ENCODE results near the gene SLC1A7. TPM values are rescaled to one million over a fixed set of nuclear protein-coding genes. Genes with fewer than 3 reads are reported as not detected.
"Not testable (repeated sequence)": the region's sequence is repeated elsewhere in the genome, so short reads cannot be mapped to it uniquely, and the experiment has no call there.

SLC1A7 gene
- polyA plus RNA-seq (2013), result not detected

GRCh38 chr1:53142226-53142853 is at the start of gene SLC1A7:
Gene SLC1A7 (minus strand): TSS chr1:53142638. CDS start chr1:53142449, 189 bp downstream.
- H3K27me3 ChIP-seq (replicated peaks in 2 of 5; ENCODE audit: control insufficient read depth in 4 of 5, insufficient read depth in 5 of 5, low read length in 4 of 5), result no peaks in the 10 kb centered on the region
- 96% methylated on average over 16 of the region's 21 CpGs for WGBS (ENCODE audit: insufficient coverage)
- POLR2A ChIA-PET, result no interaction called here

GRCh38 chr1:53190210-53190611 is 47.8 kb upstream of the SLC1A7 start:
- Histone ChIP-seq H3K27ac (ENCODE audit: insufficient read depth in 1 of 2, low read depth in 1 of 2, low read length in 2 of 2, poor library complexity in 1 of 2, severe bottlenecking in 2 of 2) (no peak overlapping the region), H3K9me3 (ENCODE audit: control extremely low read depth in 1 of 5, control insufficient read depth in 4 of 5, insufficient read depth in 2 of 5, low read depth in 1 of 5, low read length in 4 of 5) (peaks cover 0 to 2% (median 0%) of the 10 kb centered on the region in 5 experiments), H3K36me3 (ENCODE audit: control insufficient read depth in 4 of 4, insufficient read depth in 4 of 4, low read length in 3 of 4) (no peaks in the 10 kb centered on the region), H3K4me1 (ENCODE audit: control extremely low read depth in 1 of 4, control insufficient read depth in 4 of 4, insufficient read depth in 4 of 4, low read length in 3 of 4) (no peaks in the 10 kb centered on the region), H3K27me3 (replicated peaks in 2 of 5; ENCODE audit: control insufficient read depth in 4 of 5, insufficient read depth in 5 of 5, low read length in 4 of 5) (no peaks in the 10 kb centered on the region), H3K4me3 (ENCODE audit: control insufficient read depth in 1 of 7, extremely low read depth in 1 of 7, insufficient read depth in 4 of 7, low read depth in 2 of 7, low read length in 6 of 7) (no peak overlapping the region)
- ChIA-PET CTCF (interaction anchor here (1.8 kb wide), 1 partner anchor 10 kb away, joined by 7 read pairs; no protein-coding TSS in a partner anchor), POLR2A (no interaction called here)
- 97% methylated on average over 6 of the region's 10 CpGs for WGBS (ENCODE audit: insufficient coverage)
- no peak for DNase-seq

More at GRCh38 chr1:53142226-53142853, at the start of gene SLC1A7:
- no peak for DNase-seq
- Histone ChIP-seq H3K9me3 (ENCODE audit: control extremely low read depth in 1 of 5, control insufficient read depth in 4 of 5, insufficient read depth in 2 of 5, low read depth in 1 of 5, low read length in 4 of 5) (peaks cover 0 to 7% (median 0%) of the 10 kb centered on the region in 5 experiments), H3K4me3 (ENCODE audit: control insufficient read depth in 1 of 7, extremely low read depth in 1 of 7, insufficient read depth in 4 of 7, low read depth in 2 of 7, low read length in 6 of 7) (no peak within 1 kb of the TSS), H3K27ac (ENCODE audit: insufficient read depth in 1 of 2, low read depth in 1 of 2, low read length in 2 of 2, poor library complexity in 1 of 2, severe bottlenecking in 2 of 2) (no peak within 1 kb of the TSS), H3K4me1 (ENCODE audit: control extremely low read depth in 1 of 4, control insufficient read depth in 4 of 4, insufficient read depth in 4 of 4, low read length in 3 of 4) (no peaks in the 10 kb centered on the region), H3K36me3 (ENCODE audit: control insufficient read depth in 4 of 4, insufficient read depth in 4 of 4, low read length in 3 of 4) (no peaks in the 10 kb centered on the region)
- CTCF ChIA-PET, result interaction anchor here (0.5 to 1.4 kb wide), 2 partner anchors 11 to 19 kb away, joined by 4 read pairs; no protein-coding TSS in a partner anchor

GRCh38 chr1:53189061-53189460 is 46.6 kb upstream of the SLC1A7 start:
- whole genome bisulfite sequencing (ENCODE audit: insufficient coverage), result 95% methylated on average over 4 of the region's 5 CpGs
- H3K9me3 ChIP-seq (ENCODE audit: control extremely low read depth in 1 of 5, control insufficient read depth in 4 of 5, insufficient read depth in 2 of 5, low read depth in 1 of 5, low read length in 4 of 5), result peaks cover 0 to 2% (median 0%) of the 10 kb centered on the region in 5 experiments
- ChIA-PET POLR2A (no interaction called here), CTCF (interaction anchor here (1.8 kb wide), 1 partner anchor 9 kb away, joined by 7 read pairs; no protein-coding TSS in a partner anchor)
- no peak overlapping the region for H3K4me3 ChIP-seq (ENCODE audit: control insufficient read depth in 1 of 7, extremely low read depth in 1 of 7, insufficient read depth in 4 of 7, low read depth in 2 of 7, low read length in 6 of 7)
- H3K36me3 ChIP-seq (ENCODE audit: control insufficient read depth in 4 of 4, insufficient read depth in 4 of 4, low read length in 3 of 4), result no peaks in the 10 kb centered on the region
- no peak for DNase-seq
- H3K27ac ChIP-seq (ENCODE audit: insufficient read depth in 1 of 2, low read depth in 1 of 2, low read length in 2 of 2, poor library complexity in 1 of 2, severe bottlenecking in 2 of 2), result no peak overlapping the region
- no peaks in the 10 kb centered on the region for H3K4me1 ChIP-seq (ENCODE audit: control extremely low read depth in 1 of 4, control insufficient read depth in 4 of 4, insufficient read depth in 4 of 4, low read length in 3 of 4)
- H3K27me3 ChIP-seq (replicated peaks in 2 of 5; ENCODE audit: control insufficient read depth in 4 of 5, insufficient read depth in 5 of 5, low read length in 4 of 5), result no peaks in the 10 kb centered on the region

GRCh38 chr1:53188099-53188498 is 45.7 kb upstream of the SLC1A7 start:
- Histone ChIP-seq H3K27me3 (replicated peaks in 2 of 5; ENCODE audit: control insufficient read depth in 4 of 5, insufficient read depth in 5 of 5, low read length in 4 of 5) (no peaks in the 10 kb centered on the region), H3K36me3 (ENCODE audit: control insufficient read depth in 4 of 4, insufficient read depth in 4 of 4, low read length in 3 of 4) (no peaks in the 10 kb centered on the region), H3K9me3 (ENCODE audit: control extremely low read depth in 1 of 5, control insufficient read depth in 4 of 5, insufficient read depth in 2 of 5, low read depth in 1 of 5, low read length in 4 of 5) (peaks cover 0 to 2% (median 0%) of the 10 kb centered on the region in 5 experiments), H3K4me3 (ENCODE audit: control insufficient read depth in 1 of 7, extremely low read depth in 1 of 7, insufficient read depth in 4 of 7, low read depth in 2 of 7, low read length in 6 of 7) (no peak overlapping the region), H3K27ac (ENCODE audit: insufficient read depth in 1 of 2, low read depth in 1 of 2, low read length in 2 of 2, poor library complexity in 1 of 2, severe bottlenecking in 2 of 2) (no peak overlapping the region), H3K4me1 (ENCODE audit: control extremely low read depth in 1 of 4, control insufficient read depth in 4 of 4, insufficient read depth in 4 of 4, low read length in 3 of 4) (no peaks in the 10 kb centered on the region)
- ChIA-PET POLR2A (no interaction called here), CTCF (no interaction called here)
- WGBS (ENCODE audit: insufficient coverage), result 92% methylated on average over 2 of the region's 4 CpGs
- no peak for DNase-seq

GRCh38 chr1:53187401-53187800 is 45.0 kb upstream of the SLC1A7 start:
- Histone ChIP-seq H3K36me3 (ENCODE audit: control insufficient read depth in 4 of 4, insufficient read depth in 4 of 4, low read length in 3 of 4) (no peaks in the 10 kb centered on the region), H3K27ac (ENCODE audit: insufficient read depth in 1 of 2, low read depth in 1 of 2, low read length in 2 of 2, poor library complexity in 1 of 2, severe bottlenecking in 2 of 2) (no peak overlapping the region), H3K4me1 (ENCODE audit: control extremely low read depth in 1 of 4, control insufficient read depth in 4 of 4, insufficient read depth in 4 of 4, low read length in 3 of 4) (no peaks in the 10 kb centered on the region), H3K4me3 (ENCODE audit: control insufficient read depth in 1 of 7, extremely low read depth in 1 of 7, insufficient read depth in 4 of 7, low read depth in 2 of 7, low read length in 6 of 7) (no peak overlapping the region), H3K9me3 (ENCODE audit: control extremely low read depth in 1 of 5, control insufficient read depth in 4 of 5, insufficient read depth in 2 of 5, low read depth in 1 of 5, low read length in 4 of 5) (peaks cover 0 to 2% (median 0%) of the 10 kb centered on the region in 5 experiments), H3K27me3 (replicated peaks in 2 of 5; ENCODE audit: control insufficient read depth in 4 of 5, insufficient read depth in 5 of 5, low read length in 4 of 5) (peaks cover 0 to 4% (median 0%) of the 10 kb centered on the region in 5 experiments)
- whole genome bisulfite sequencing (ENCODE audit: insufficient coverage), result 100% methylated on average over 1 of the region's 1 CpG
- CTCF ChIA-PET, result interaction anchor here (0.6 to 2.1 kb wide), 4 partner anchors 9 to 205 kb away, joined by 3 to 11 read pairs (median 4); partner anchors contain the start of gene CPT2
- POLR2A ChIA-PET, result no interaction called here
- no peak for DNase-seq

GRCh38 chr1:53186533-53186932 is 44.1 kb upstream of the SLC1A7 start:
- Histone ChIP-seq H3K27me3 (replicated peaks in 2 of 5; ENCODE audit: control insufficient read depth in 4 of 5, insufficient read depth in 5 of 5, low read length in 4 of 5) (peaks cover 0 to 4% (median under 1%) of the 10 kb centered on the region in 5 experiments), H3K9me3 (ENCODE audit: control extremely low read depth in 1 of 5, control insufficient read depth in 4 of 5, insufficient read depth in 2 of 5, low read depth in 1 of 5, low read length in 4 of 5) (peaks cover 0 to 2% (median 0%) of the 10 kb centered on the region in 5 experiments), H3K4me1 (ENCODE audit: control extremely low read depth in 1 of 4, control insufficient read depth in 4 of 4, insufficient read depth in 4 of 4, low read length in 3 of 4) (peaks cover 0 to 2% (median 0%) of the 10 kb centered on the region in 4 experiments), H3K36me3 (ENCODE audit: control insufficient read depth in 4 of 4, insufficient read depth in 4 of 4, low read length in 3 of 4) (no peaks in the 10 kb centered on the region), H3K27ac (ENCODE audit: insufficient read depth in 1 of 2, low read depth in 1 of 2, low read length in 2 of 2, poor library complexity in 1 of 2, severe bottlenecking in 2 of 2) (no peak overlapping the region), H3K4me3 (ENCODE audit: control insufficient read depth in 1 of 7, extremely low read depth in 1 of 7, insufficient read depth in 4 of 7, low read depth in 2 of 7, low read length in 6 of 7) (no peak overlapping the region)
- ChIA-PET CTCF (interaction anchor here (0.6 to 2.1 kb wide), 4 partner anchors 9 to 204 kb away, joined by 3 to 11 read pairs (median 4); partner anchors contain the start of gene CPT2), POLR2A (interaction anchor here (0.7 kb wide), 1 partner anchor 11 kb away, joined by 4 read pairs; no protein-coding TSS in a partner anchor)
- DNase-seq, result no peak
- no CpG with 5 or more reads among the region's 3 CpGs for WGBS (ENCODE audit: insufficient coverage)

GRCh38 chr1:53185955-53186297 is 43.5 kb upstream of the SLC1A7 start:
- not testable (repeated sequence) for H3K4me1 ChIP-seq (ENCODE audit: control extremely low read depth in 1 of 4, control insufficient read depth in 4 of 4, insufficient read depth in 4 of 4, low read length in 3 of 4); H3K4me3 ChIP-seq (ENCODE audit: control insufficient read depth in 1 of 7, extremely low read depth in 1 of 7, insufficient read depth in 4 of 7, low read depth in 2 of 7, low read length in 6 of 7); DNase-seq; H3K36me3 ChIP-seq (ENCODE audit: control insufficient read depth in 4 of 4, insufficient read depth in 4 of 4, low read length in 3 of 4); H3K9me3 ChIP-seq (ENCODE audit: control extremely low read depth in 1 of 5, control insufficient read depth in 4 of 5, insufficient read depth in 2 of 5, low read depth in 1 of 5, low read length in 4 of 5); H3K27me3 ChIP-seq (replicated peaks in 2 of 5; ENCODE audit: control insufficient read depth in 4 of 5, insufficient read depth in 5 of 5, low read length in 4 of 5); H3K27ac ChIP-seq (ENCODE audit: insufficient read depth in 1 of 2, low read depth in 1 of 2, low read length in 2 of 2, poor library complexity in 1 of 2, severe bottlenecking in 2 of 2)
- POLR2A ChIA-PET, result interaction anchor here (0.7 kb wide), 1 partner anchor 12 kb away, joined by 4 read pairs; no protein-coding TSS in a partner anchor
- CTCF ChIA-PET, result interaction anchor here (0.7 to 2.1 kb wide), 5 partner anchors 10 to 21 kb away, joined by 3 to 11 read pairs (median 5); partner anchors contain the start of gene CPT2
- WGBS (ENCODE audit: insufficient coverage), result no CpG with 5 or more reads among the region's 2 CpGs
